Right hindlimb (tissue), 1 donor: Measurements from ENCODE around the gene SNRNP70.
A peak's percentile ranks its signal among the peaks of the same experiment; 100 is the strongest.

Experiments
- DNase-seq: peaks from one replicate; pipeline ENCODE4 v3.0.0-alpha.2; 2018

Gene SNRNP70

DNA sequence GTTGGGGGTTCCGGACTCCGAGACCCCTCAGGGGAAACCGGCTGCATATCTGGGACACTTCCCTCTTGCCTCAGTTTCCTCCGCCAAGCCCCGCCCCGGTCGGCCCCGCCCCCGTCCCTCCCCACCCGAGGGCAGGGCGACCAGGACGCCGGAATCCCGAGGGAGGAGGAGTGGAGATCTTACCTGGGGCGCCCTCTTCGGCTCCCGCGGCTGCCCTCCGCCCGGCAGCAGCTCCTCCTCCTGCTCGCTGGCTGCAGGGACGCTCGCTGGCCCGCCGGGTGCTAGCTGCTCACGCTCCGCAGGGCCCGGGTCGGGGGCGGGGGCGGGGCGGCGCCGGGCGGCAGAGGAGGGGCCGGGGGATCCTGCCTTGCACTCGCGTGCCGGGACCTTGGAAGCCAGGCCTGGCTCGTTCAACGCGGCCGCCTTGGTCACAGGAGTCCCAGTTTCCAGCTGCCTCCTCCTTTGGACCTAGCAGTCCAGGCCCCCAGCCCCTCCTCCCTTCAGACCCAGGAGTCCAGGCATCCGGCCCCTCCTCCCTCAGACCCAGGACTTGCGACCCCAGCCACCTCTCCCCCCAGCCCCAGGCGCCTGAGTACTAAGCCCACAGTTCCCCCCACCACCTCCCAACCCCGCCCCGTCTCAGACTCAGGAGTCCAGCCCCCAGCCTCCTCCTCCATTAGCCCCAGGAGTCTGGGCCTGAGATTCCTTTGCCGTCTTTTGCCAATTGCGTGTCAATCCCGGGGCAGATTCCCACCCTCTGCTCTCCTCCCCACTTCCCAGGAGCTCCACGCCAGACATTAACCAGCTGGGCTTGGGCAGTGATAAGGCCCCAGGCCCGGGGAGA is 20.3 kb upstream of the SNRNP70 start, which contains the start of gene NTF4:
Gene NTF4, minus strand, starts transcription at position 51 of the 844 bp plus-strand sequence. CDS start 2,821 bp downstream, outside the sequence.
- DNase-seq: peak; percentile 53

DNA sequence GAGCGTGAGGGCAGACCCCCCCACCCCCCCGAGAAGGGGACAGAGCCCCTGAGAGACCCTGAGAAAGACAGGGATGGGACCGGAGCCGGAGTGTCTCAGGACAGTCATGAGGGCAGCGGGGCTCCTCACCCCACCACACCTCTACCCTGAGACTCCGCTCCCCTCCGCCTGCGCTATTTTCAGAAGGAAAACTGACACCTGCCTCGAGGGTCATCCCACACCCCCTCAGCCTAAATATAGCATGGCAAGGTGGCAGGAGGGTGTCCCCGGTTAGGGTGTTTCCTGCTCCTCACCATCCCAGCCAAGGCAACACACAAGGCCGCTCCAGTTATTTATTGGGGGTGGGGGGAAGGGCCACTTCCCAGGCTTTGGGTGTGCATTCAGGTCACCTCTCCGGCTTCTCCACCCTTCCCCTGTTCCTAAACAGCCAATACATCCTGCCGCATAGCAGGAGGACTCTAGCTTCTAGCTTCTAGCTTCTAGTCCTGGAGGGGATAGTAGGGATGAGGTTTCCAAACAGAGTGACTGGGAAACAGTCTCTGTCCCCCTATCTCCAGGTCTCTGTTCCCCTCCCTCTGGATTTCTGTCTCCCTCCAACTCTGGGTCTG is 19.2 kb upstream of the SNRNP70 start:
- no peak for DNase-seq

DNA sequence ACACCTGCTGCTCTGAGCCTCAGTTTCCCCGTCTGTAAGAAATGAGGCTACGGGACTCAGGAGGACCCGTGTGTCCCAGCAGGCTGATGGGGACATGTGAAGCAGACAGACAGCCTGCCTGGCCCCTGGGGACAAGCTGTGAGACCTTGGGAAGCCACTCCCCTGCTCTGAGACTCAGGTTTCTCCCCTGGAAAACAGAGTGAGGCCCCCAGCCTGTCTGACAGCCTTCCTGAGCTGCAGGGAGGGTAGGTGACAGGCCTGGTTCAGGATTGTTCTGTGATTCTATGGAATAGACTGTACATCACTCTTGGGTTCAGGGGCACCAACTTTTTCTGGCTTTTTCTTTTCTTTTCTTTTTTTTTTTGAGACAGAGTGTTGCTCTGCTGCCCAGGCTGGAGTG is 17.7 kb upstream of the SNRNP70 start:
- no peak for DNase-seq

DNA sequence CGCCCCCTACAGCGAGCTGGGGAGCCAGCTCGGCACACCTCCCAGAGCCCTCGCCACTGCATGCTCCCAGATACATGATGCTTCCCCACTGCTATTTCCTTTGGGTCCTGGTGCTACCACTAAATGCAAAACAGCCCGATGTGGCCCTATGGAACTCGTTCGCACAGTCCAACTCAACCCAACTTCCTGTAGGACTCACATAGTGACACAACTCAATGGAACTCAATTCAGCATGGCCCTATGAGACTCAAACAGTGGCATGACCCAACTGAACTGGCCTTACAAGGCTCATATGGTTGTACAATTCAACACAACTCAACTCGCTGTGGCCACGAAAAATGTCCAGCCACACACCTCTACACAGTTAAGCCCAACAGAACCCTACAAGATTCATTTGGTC is 16.2 kb upstream of the SNRNP70 start:
- no peak for DNase-seq

DNA sequence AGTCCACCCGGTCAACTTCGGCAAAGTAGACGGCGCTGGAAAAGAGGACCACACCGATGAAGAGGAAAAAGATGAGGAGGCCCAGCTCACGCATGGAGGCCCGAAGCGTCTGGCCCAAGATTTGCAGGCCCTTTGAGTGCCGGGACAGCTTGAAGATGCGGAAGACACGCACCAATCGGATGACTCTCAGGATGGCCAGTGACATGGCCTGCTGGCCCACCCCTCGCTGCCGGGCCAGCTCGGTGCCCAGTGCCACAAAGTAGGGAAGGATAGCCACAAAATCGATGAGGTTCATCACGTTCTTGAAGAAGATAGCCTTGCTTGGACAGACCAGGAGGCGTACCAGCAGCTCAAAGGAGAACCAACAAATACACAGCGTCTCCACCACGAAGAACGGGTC is 14.8 kb upstream of the SNRNP70 start:
- no peak for DNase-seq

DNA sequence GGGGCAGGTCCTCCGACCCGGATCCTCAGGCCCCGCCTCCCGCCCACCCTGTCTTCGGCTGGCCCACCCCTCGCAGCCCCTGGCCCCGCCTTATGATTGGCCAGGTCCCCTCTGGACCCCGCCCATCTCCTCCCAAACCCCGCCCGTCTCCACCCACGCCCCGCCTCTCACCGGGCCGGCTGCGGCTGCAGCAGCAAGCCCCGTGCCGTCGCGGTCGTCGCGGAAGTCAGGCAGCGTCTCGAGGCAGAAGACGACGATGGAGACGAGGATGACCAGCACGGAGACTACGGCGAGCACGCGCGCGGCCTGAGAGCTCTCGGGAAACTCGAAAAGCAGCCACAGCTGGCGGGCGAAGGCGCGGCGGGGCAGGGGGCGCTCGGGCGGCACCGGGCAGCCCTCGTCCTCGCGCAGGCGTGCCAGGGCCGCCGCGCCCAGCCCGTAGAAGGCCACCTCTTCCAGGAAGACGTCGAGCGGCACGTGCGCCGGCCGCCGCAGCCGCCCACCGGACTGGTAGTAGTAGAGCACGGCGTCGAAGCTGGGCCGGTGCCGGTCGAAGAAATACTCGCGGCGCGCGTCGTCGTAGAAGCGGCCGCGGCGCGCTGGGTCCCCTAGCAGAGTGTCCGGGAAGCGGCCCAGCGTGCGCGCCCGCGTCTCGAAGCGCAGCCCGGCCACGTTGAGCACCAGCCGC is 13.2 kb upstream of the SNRNP70 start:
- DNase-seq: no peak

DNA sequence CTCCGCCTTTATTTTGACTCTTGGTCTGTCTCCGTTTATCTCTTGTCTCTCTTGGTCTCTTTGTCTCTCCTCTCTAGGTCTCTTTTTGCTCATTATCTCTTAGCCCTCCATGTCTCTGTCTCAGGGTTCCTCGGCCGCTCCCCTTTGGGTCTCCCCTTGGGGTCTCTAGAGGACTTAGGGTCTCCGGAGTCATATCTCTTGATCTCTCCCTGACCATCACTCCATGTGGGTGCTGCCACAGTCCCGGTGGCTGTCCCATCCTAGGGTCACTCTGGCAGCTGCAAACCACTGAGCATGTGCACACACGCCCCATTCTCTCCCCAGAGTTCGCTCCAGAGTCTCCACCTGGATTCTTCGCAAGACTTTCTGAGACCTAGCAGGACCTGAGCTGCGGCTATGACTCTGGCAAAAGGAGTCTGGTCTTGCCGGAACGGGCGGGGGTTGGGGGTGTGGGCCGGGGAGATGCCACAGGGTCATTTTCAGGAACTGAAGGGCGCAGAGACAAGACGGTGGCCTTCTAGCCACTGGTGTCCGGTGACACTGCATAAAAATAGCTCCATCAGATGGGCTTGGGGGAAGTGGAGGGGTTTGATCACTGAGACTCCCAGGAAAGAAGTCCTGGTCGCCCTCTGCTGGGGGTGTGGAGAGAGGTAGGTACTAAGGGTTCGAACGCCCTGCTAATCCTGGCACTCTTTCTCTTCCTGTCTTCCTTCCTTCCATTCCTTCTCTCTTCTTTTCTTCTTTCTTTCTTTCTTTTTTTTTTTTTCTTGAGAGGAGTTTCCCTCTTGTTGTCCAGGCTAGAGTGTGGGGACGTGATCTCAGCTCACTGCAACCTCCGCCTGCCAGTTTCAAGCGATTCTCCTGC is 11.5 kb upstream of the SNRNP70 start:
- no peak for DNase-seq

DNA sequence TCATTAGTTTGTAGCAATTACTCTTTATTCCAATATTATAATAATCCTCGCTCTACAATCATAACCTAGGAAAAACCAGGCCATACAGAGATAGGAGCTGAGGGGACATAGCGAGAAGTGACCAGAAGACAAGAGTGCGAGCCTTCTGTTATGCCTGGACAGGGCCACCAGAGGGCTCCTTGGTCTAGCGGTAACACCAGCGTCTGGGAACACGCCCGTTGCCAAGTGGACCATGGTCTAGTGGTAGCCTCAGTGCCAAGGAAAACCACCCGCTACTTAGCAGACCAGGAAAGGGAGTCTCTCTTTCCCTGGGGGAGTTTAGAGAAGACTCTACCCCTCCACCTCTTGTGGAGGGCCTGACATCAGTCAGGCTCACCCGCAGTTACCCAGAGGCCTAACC is 10.4 kb upstream of the SNRNP70 start:
- DNase-seq: peak; percentile 55

DNA sequence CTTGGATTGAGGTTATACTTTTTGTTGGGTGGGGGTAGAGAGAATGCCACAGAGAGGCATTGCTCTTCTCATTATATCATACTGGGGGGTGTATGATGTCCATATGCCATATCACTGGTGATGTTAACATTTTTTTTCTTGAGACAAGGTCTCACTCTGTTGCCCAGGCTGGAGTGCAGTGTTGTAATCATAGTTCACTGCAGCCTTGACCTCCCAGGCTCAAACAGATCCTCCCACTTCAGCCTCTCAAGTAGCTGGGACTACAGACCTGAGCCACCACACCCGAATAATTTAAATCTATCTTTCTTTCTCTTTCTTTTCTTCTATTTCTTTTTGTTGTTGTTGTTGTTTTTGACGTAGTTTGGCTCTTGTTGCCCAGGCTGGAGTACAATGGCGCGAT is 4.9 kb upstream of the SNRNP70 start:
- DNase-seq: no peak

DNA sequence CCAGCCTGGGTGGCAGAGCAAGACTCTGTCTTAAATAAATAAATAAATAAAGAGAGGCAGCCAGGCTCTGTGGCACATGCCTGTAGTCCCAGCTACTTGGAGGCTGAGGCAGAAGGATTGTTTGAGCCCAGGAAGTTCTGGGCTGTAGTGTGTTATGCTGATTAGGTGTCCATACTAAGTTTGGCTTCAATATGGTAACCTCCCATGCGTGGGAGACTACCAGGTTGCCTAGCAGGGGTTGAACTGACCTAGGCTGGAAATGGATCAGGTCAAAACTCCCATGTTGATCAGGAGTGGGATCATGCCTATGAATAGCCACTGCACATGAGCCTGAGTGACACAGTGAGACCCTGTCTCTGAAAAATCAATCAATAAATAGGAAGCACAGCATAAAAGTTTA is 4.0 kb upstream of the SNRNP70 start:
- DNase-seq: no peak

DNA sequence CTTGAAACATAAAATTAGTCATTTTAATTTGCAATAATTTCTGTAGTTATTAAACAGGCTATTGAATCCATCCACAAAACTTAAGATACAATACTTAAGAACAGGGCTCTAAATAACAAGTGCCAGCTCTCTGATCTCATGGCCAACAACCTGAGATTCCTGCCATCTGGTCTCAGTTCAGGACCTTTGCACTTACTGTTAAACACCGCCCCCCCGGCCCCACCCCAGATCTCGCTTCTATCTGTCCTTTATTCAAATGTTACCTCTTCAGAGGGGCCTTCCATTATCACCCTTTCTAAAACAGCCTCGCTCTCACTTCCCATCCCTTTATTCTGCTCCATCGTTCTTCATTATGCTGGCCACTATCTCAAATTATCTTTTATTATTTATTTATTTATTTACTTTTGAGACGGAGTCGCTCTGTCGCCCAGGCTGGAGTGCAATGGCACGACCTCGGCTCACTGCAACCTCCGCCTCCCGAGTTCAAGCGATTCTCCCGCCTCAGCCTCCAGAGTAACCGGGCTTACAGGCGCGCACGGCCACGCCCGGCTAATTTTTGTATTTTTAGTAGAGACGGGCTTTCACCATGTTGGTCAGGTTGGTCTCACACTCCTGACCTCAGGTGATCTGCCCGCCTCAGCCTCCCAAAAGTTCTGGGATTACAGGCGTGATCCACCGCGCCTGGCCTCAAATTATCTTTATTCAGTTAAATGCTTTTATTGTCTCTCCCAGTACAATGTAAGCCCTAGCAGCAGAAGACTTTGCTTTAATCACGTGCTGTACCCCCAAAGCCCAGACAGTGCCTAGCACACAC is 838 bp upstream of the SNRNP70 start:
- DNase-seq: no peak

DNA sequence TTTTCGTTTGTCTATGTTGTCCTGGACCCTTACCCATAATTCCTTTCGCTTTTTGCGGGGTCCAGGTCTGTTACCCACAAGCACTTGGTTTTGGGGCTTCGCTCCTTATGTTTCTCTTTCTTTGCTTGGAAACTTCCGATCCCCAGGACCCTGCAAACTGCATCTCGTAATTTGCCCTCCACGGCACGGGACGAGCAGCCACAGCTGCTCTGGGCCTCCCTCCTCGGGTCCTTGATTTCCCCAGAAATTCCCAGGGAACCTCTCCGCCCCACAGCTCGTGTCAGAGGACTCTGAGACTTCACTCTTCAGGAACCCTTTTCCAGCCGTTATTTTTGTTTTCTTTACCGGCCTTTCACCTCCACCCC is 599 bp downstream of the SNRNP70 start:
- DNase-seq: no peak

DNA sequence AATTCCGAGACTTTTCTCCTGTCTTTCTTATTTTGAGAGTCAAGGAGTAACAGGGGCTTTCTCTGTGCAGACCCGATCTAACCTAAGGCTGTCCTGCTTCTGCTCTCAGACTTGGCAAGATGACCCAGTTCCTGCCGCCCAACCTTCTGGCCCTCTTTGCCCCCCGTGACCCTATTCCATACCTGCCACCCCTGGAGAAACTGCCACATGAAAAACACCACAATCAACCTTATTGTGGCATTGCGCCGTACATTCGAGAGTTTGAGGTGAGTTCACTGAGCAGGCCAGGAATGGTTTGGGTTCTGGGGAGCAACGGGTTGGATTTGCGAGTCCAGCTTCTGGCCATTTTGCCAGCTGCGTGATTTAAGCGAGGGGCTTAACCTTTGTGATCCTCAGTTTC is 1.0 kb downstream of the SNRNP70 start:
- no peak for DNase-seq

DNA sequence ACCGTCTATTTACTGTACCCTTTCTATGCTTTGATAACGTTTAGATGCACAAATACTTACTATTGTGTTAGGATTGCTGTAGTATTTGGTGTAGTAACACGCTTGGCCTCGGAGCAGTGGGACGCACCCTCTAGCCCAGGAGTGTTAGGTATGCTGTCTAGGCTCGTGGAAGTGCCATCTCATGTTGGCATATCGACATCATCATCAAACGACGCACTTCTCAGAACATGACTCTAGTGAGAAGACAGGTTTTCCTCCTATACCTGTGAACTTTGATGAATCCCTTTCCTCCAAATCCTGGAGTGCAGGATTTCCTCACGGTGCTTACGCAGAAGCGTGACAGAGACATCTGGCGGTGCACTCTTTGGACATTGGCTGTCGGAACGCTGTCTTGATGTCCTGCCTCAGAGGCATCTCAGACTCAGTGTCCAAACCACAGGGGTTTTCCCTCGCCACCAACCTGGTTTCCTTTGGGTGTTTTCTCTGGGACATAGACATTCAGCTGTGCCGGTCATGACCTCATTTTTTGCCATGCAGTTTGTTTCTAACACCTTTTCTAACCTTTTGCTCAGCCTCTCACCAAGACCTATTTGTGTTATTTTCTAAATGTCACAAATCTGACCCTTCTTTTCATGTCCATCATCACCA is 6.3 kb downstream of the SNRNP70 start:
- no peak for DNase-seq

DNA sequence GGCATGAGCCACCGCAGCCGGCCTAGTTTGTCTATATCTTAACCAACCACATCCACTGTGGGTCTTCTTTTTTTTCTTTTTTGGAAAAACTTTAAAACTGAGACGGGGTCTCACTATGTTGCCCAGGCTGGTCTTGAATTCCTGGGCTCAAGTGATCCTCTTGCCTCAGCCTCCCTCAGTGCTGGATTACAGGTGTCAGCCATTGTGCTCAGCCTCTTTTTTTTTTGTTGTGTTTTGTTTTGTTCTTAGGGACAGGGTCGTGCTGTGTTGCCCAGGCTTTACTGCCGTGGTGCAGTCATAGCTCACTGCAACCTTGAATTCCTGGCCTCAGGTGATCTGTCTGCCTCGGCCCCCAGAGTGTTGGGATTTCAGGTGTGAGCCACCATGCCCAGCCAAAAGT is 7.4 kb downstream of the SNRNP70 start:
- DNase-seq: no peak

DNA sequence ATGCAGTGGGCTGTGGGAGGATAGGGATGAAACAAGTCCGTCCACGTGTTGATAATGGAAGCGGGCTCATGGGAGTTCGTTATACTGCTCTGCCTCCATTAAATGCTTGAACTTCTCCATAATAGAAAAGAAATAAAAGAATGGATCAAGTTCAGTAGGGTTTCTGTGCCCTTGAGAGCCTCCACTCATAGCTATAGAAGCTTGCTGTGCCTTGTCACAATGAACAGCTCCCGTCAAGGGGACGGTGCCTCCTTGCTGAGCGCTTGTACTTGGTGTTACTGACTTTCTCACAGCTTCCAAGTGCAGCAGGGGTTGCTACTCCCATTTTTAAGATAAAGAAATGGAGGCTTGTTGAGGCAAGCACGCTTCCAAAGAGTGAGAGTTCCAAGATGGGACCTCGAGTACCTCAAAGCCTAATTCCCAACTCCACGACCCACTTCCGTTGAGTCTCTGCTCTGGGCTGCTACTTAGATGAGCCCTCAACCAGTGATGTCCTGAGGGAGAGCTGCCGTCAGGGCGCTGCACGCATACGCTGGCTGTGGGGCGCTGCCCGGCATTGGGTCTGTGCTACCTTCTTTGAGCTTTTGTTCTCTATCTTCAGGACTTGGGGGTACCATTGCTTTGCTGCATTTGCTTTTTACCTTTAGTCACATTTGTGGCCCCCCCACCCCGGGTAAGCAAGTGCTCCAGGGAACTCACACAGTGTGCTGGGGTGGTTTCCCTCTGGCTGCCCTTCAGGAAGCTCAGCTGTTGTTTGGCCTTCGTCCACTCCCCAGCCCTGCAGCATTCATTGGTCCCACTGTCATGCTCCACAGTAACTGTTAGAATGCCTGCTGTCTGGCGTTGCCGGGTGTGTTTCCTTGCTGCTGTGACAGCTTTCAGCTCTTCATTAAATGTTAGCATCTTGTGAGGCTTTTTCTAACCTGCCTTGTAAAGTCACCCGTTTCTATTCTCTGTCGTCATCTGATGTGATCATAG is 9.5 kb downstream of the SNRNP70 start:
- DNase-seq: no peak

DNA sequence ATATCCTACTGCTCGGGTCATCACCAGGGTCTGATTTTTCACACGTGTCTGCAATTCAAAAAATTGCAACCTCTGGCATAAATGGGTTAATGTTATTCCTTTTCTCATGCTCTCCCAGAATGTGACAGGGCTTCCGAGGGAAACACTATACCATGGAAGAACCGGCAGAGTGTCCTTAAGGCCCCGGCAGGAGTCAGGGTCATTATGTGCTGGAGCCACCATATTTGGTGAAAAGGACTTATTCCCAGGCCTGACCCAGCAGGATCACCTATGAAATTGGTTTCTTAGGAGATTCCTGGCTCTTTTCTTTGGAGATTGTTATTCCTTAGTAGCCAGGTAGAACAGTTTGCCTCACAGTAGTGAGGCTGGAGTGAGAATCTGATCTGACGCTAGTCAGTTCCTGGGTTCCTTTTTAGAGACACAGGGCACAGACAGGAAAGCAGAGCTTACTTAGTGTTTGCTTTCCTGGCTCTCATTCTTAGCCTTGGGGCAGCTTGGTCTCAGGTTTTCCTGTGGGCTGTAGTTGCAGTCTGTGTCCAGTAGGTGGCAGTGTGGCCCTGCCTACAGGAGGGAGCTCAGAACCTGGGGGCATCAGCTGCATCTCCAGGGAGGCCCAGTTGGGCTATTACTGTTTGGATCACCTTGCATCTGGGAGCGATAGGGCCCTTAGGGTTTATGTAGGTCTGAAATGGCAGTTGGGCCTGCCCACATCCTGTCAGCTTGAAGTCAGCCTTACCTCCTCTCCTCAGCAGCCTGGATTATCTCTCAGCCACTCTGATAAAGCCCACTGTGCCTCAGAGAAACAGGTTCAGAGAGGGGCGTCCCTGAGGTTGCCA is 12.4 kb downstream of the SNRNP70 start:
- peak; percentile 75 for DNase-seq

DNA sequence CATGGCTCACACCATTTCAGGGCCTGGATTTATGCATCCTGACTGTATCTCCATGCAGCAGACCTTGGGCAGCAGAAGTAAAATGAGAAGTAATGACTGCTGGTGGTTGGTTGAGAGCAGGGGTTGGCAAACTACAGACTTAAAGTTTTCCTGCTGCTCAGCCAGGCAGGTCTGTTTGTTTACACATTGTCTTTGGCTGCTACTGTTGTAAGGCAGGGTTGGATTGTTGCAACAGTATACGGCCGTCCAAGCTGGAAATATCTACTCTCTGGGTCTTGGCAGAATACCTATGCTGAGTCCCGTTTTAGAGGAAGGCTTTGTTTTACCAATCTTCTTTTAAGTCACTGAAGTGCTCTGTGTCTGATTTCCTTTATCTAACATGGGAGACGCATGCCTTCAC is 13.5 kb downstream of the SNRNP70 start:
- no peak for DNase-seq

DNA sequence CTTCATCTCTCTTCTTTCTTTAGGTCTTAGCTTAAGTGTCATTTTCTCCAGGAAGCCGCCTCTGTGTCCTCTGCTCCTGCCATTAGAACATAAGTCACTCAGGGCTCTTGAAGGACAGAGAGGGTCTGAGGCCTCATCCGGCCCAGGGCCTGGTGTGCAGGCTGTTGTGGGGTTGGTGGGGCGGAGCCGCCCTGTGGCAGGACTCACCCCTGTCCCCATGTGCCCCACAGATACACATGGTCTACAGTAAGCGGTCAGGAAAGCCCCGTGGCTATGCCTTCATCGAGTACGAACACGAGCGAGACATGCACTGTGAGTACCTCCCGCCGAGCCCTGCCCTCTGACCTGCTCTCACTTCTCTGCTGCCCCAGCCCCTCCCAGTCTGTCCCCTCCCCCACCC is 15.9 kb downstream of the SNRNP70 start:
- no peak for DNase-seq
